Measurements from ENCODE around the gene BLOC1S1. TPM values are rescaled to one million over a fixed set of nuclear protein-coding genes. Genes with fewer than 3 reads are reported as not detected.

Gene BLOC1S1
- total RNA-seq, 1 experiment from 2014 or later: 85.5 TPM

GRCh38 chr12:55739025-55739378 is 23.2 kb downstream of the BLOC1S1 start:
- Histone ChIP-seq H3K27me3 (ENCODE audit: insufficient read depth, low read length) (no peaks in the 10 kb centered on the region), H2AFZ (ENCODE audit: low read depth, low read length, poor library complexity, severe bottlenecking) (peak overlapping the region; percentile 99), H3K9me2 (ENCODE audit: insufficient read depth) (no peaks in the 10 kb centered on the region), H3K9me3 (ENCODE audit: control insufficient read depth in 1 of 2, insufficient read depth in 1 of 2, low read depth in 1 of 2, low read length in 2 of 2) (no peaks in the 10 kb centered on the region), H3K36me3 (ENCODE audit: control insufficient read depth in 1 of 2, insufficient read depth in 2 of 2, low read length in 2 of 2) (no peaks in the 10 kb centered on the region), H3K4me2 (ENCODE audit: low read length) (peak overlapping the region; percentile 88), H3K9ac (ENCODE audit: low read length) (peak overlapping the region; percentile 57; the same call in 1 of the 2 replicates), H3K27ac (ENCODE audit: low read depth, low read length) (no peak overlapping the region; the same call in 1 of the 2 replicates), H3K79me2 (ENCODE audit: insufficient read depth, low read length) (peaks cover under 1% of the 10 kb centered on the region; the same call in 1 of the 2 replicates), H3K4me1 (ENCODE audit: control insufficient read depth in 1 of 2, insufficient read depth in 2 of 2, low read length in 2 of 2) (peaks cover 13 to 43% of the 10 kb centered on the region in 2 experiments), H4K20me1 (ENCODE audit: insufficient read depth) (no peaks in the 10 kb centered on the region), H3K4me3 (replicated peaks in 1 of 2; ENCODE audit: low read depth in 1 of 2, low read length in 2 of 2) (peak overlapping the region in 1 of 2 experiments; percentile 63; a peak in 3 of 4 replicates)
- TF ChIP-seq TCF7L2 (IDR thresholded peaks at IDR 0.05; ENCODE audit: borderline replicate concordance, extremely low read depth, insufficient read depth, insufficient read length) (no peak), POLR2AphosphoS5 (IDR thresholded peaks at IDR 0.05; ENCODE audit: low read depth, low read length) (no peak), FOSL1 (IDR thresholded peaks at IDR 0.05; ENCODE audit: low read depth) (no peak), CTCF (IDR thresholded peaks at IDR 0.05 in 2 of 3, conservative IDR thresholded peaks at IDR 0.05 in 1 of 3; ENCODE audit: borderline replicate concordance in 1 of 3, insufficient read depth in 1 of 3, low read depth in 2 of 3, low read length in 2 of 3) (no peak), CBX3 (IDR thresholded peaks at IDR 0.05; ENCODE audit: low read depth) (no peak), SRF (IDR thresholded peaks at IDR 0.05; ENCODE audit: low read depth) (no peak), ELF1 (IDR thresholded peaks at IDR 0.05; ENCODE audit: borderline replicate concordance, low read depth) (no peak), SP1 (IDR thresholded peaks at IDR 0.05; ENCODE audit: low read depth) (no peak), JUND (IDR thresholded peaks at IDR 0.05) (no peak), YY1 (IDR thresholded peaks at IDR 0.05; ENCODE audit: extremely low read depth, insufficient replicate concordance, low read depth, low read length) (no peak), ATF3 (IDR thresholded peaks at IDR 0.05) (no peak), ZFX (IDR thresholded peaks at IDR 0.05) (no peak), EZH2phosphoT487 (IDR thresholded peaks at IDR 0.05; ENCODE audit: borderline replicate concordance) (no peak), ZNF274 (IDR thresholded peaks at IDR 0.05; ENCODE audit: low read depth, low read length) (no peak), POLR2A (IDR thresholded peaks at IDR 0.05; ENCODE audit: borderline replicate concordance, extremely low read depth, insufficient read depth, insufficient read length) (no peak)
- ATAC-seq (no peak), DNase-seq (ENCODE audit: low read depth, low spot score) (no peak)
- intact Hi-C loops (cut with micrococcal nuclease): loop anchor here (1.0 to 10.0 kb wide), 4 partner anchors 58 to 376 kb away; partner anchors contain the start of genes RPL41, RPS26 and ZC3H10
- POLR2A ChIA-PET: interaction anchor here (0.9 to 3.8 kb wide), 10 partner anchors 9 to 451 kb away, joined by 3 to 24 read pairs (median 6); partner anchors contain the start of genes CD63, DNAJC14, ESYT1 and ORMDL2
- CTCF ChIA-PET: interaction anchor here (0.5 to 3.6 kb wide), 41 partner anchors 10 to 990 kb away, joined by 3 to 49 read pairs (median 6); partner anchors contain the start of genes CD63, DNAJC14, ERBB3 and ORMDL2
- RAD21 ChIA-PET (ENCODE audit: low non-redundant PET in 1 of 2, low total read pairs in 2 of 2, uncharacterized antibody in 2 of 2, unreplicated experiment in 2 of 2): interaction anchor here (0.8 to 1.6 kb wide), 8 partner anchors 9 to 301 kb away, joined by 3 to 7 read pairs (median 4); partner anchors contain the start of genes CD63 (in 1 of the 2) and RAB5B (in 1 of the 2)
- BruUV-seq (replicated peaks): no TSS peak
